HG02623 (cell line): ENCODE results near the gene HES7.
"Not testable (repeated sequence)": the region's sequence is repeated elsewhere in the genome, so short reads cannot be mapped to it uniquely, and the experiment has no call there.

Experiments
- ATAC-seq: cut with Tn5 transposase; IDR thresholded peaks from one replicate; pipeline ENCODE4 v1.9.1; 2021; ENCODE audit warnings: moderate library complexity; ENCODE audit not compliant: unreplicated experiment

Gene HES7

GRCh38 chr17:8123695-8124349, at the start of gene HES7:
Gene HES7, minus strand, starts transcription at chr17:8124106. Its CDS starts 22 bp downstream, at chr17:8124084.
- no peak for ATAC-seq

- peak; percentile 56 for ATAC-seq
These were observed 49.4 kb upstream of the HES7 start for GRCh38 chr17:8173056-8173870.

- not testable (repeated sequence) for ATAC-seq
These were observed 46.3 kb upstream of the HES7 start for GRCh38 chr17:8170186-8170585.

- no peak for ATAC-seq
These were observed 43.6 kb upstream of the HES7 start for GRCh38 chr17:8167526-8167925.

- no peak for ATAC-seq
These were observed 42.8 kb upstream of the HES7 start for GRCh38 chr17:8166731-8167130.

- no peak for ATAC-seq
These were observed 40.9 kb upstream of the HES7 start for GRCh38 chr17:8164815-8165131.

GRCh38 chr17:8163978-8164814, 40.3 kb upstream of the HES7 start:
- ATAC-seq: no peak

GRCh38 chr17:8162997-8163977, 39.4 kb upstream of the HES7 start:
- ATAC-seq: no peak

- ATAC-seq: no peak
These were observed 38.5 kb upstream of the HES7 start, which contains the start of gene VAMP2 for GRCh38 chr17:8162233-8162996. Gene VAMP2, minus strand, starts transcription at chr17:8162948. Its CDS starts 69 bp downstream, at chr17:8162879.

- ATAC-seq: no peak
These were observed 37.7 kb upstream of the HES7 start for GRCh38 chr17:8161289-8162232.

GRCh38 chr17:8160741-8161221, 36.9 kb upstream of the HES7 start:
- no peak for ATAC-seq

GRCh38 chr17:8160224-8160577, 36.3 kb upstream of the HES7 start:
- ATAC-seq: no peak

- ATAC-seq: no peak
These were observed 35.7 kb upstream of the HES7 start for GRCh38 chr17:8159459-8160223.

GRCh38 chr17:8159032-8159400, 35.1 kb upstream of the HES7 start:
- ATAC-seq: no peak

- no peak for ATAC-seq
These were observed 34.5 kb upstream of the HES7 start for GRCh38 chr17:8158267-8159031.

- ATAC-seq: peak; percentile 76
These were observed 32.5 kb upstream of the HES7 start for GRCh38 chr17:8156246-8156992.

GRCh38 chr17:8155996-8156245, 32.0 kb upstream of the HES7 start:
- ATAC-seq: no peak
